ENCODE measurements around the gene CCDC190. TPM values are rescaled to one million over a fixed set of nuclear protein-coding genes. Genes with fewer than 3 reads are reported as not detected.
A peak's percentile ranks its signal among the peaks of the same experiment; 100 is the strongest.

CCDC190 gene
- polyA plus RNA-seq, 1 of the 3 experiments (the other 2 are of a cell fraction), result 0.21 TPM

GRCh38 chr1:162886705-162887104 is 25.7 kb upstream of the CCDC190 start:
- WGBS (ENCODE audit: low lambda C conversion rate), result 96% methylated on average over 2 of the region's 2 CpGs
- CTCF ChIA-PET, result interaction anchor here (0.7 to 12.4 kb wide), 8 partner anchors 8 to 429 kb away, joined by 3 to 120 read pairs (median 5); partner anchors contain the start of gene RGS4
- H2AFZ ChIP-seq (ENCODE audit: low read depth), result no peak overlapping the region

GRCh38 chr1:162885265-162885664 is 24.3 kb upstream of the CCDC190 start:
- H3F3A ChIP-seq (replicated peaks; ENCODE audit: insufficient read depth), result no peaks in the 10 kb centered on the region
- peak overlapping the region; percentile 4; the same call in 1 of the 2 replicates for H2AFZ ChIP-seq (ENCODE audit: low read depth)
- ChIA-PET CTCF (interaction anchor here (0.7 to 12.4 kb wide), 8 partner anchors 15 to 431 kb away, joined by 3 to 120 read pairs (median 6); partner anchors contain the start of gene RGS4), POLR2A (interaction anchor here (0.6 to 11.3 kb wide), 19 partner anchors 19 to 430 kb away, joined by 3 to 450 read pairs (median 4); partner anchors contain the start of genes RGS4 and RGS5)
- H3K4me2 ChIP-seq, result peak overlapping the region; percentile 12; the same call in 1 of the 2 replicates
- WGBS (ENCODE audit: low lambda C conversion rate), result 13% methylated on average over 3 of the region's 3 CpGs
- no peaks in the 10 kb centered on the region for H3K79me2 ChIP-seq (ENCODE audit: insufficient read depth)
- H3K27me3 ChIP-seq (ENCODE audit: insufficient read depth), result no peaks in the 10 kb centered on the region
- no peaks in the 10 kb centered on the region for H3K9me2 ChIP-seq
- peaks cover 4 to 82% of the 10 kb centered on the region in 2 experiments; a peak in 2 of 4 replicates for H3K4me1 ChIP-seq (ENCODE audit: control insufficient read depth in 1 of 2, insufficient read depth in 2 of 2, low read depth in 1 of 2, low read length in 1 of 2)
- H3K4me3 ChIP-seq (ENCODE audit: low read depth in 2 of 2, low read length in 1 of 2), result no peak overlapping the region
- H3K36me3 ChIP-seq (replicated peaks in 1 of 2; ENCODE audit: control insufficient read depth in 1 of 2, insufficient read depth in 2 of 2, low read length in 1 of 2), result no peaks in the 10 kb centered on the region
- no peak for DNase-seq
- H3K9ac ChIP-seq, result no peak overlapping the region
- H3K27ac ChIP-seq (ENCODE audit: low read depth in 2 of 2, low read length in 1 of 2), result peak overlapping the region; percentile 33 to 100; a peak in 3 of 4 replicates
- H4K20me1 ChIP-seq (ENCODE audit: insufficient read depth), result no peaks in the 10 kb centered on the region
- no peaks in the 10 kb centered on the region for H3K9me3 ChIP-seq
- TF ChIP-seq FOXM1 (IDR thresholded peaks at IDR 0.05; ENCODE audit: low read depth) (no peak), TCF12 (IDR thresholded peaks at IDR 0.05) (peak; percentile 68), CHD2 (IDR thresholded peaks at IDR 0.05; ENCODE audit: low read length, partially characterized antibody) (peak; percentile 63), SIN3A (IDR thresholded peaks at IDR 0.05; ENCODE audit: borderline replicate concordance, low read depth, low read length) (no peak), JUND (IDR thresholded peaks at IDR 0.05) (peak; percentile 24; the same call in 1 of the 2 replicates), PBX3 (IDR thresholded peaks at IDR 0.05) (peak; percentile 36; the same call in 1 of the 2 replicates), ELF1 (IDR thresholded peaks at IDR 0.05) (no peak), RFX5 (IDR thresholded peaks at IDR 0.05; ENCODE audit: low read length) (no peak), POLR2AphosphoS5 (IDR thresholded peaks at IDR 0.05; ENCODE audit: low read depth, low read length) (no peak), MAX (IDR thresholded peaks at IDR 0.05; ENCODE audit: low read depth) (no peak), RCOR1 (IDR thresholded peaks at IDR 0.05; ENCODE audit: low read length) (peak; percentile 89), NFIC (IDR thresholded peaks at IDR 0.05; ENCODE audit: borderline replicate concordance) (no peak), TAF1 (IDR thresholded peaks at IDR 0.05; ENCODE audit: borderline replicate concordance, low read depth, low read length) (no peak), FOXJ3 (CRISPR knock-in tag; IDR thresholded peaks at IDR 0.05) (peak; percentile 94)

More at GRCh38 chr1:162886705-162887104, 25.7 kb upstream of the CCDC190 start:
- peaks cover 3 to 84% of the 10 kb centered on the region in 2 experiments; a peak in 2 of 4 replicates for H3K4me1 ChIP-seq (ENCODE audit: control insufficient read depth in 1 of 2, insufficient read depth in 2 of 2, low read depth in 1 of 2, low read length in 1 of 2)
- POLR2A ChIA-PET, result interaction anchor here (1.4 to 11.3 kb wide), 5 partner anchors 32 to 315 kb away, joined by 4 to 450 read pairs (median 36); partner anchors contain the start of genes RGS4 and RGS5
- no peaks in the 10 kb centered on the region for H3K9me2 ChIP-seq
- H4K20me1 ChIP-seq (ENCODE audit: insufficient read depth), result no peaks in the 10 kb centered on the region
- H3K27ac ChIP-seq (ENCODE audit: low read depth in 2 of 2, low read length in 1 of 2), result peak overlapping the region in 1 of 2 experiments; percentile 100; a peak in 2 of 4 replicates
- no peak overlapping the region for H3K4me3 ChIP-seq (ENCODE audit: low read depth in 2 of 2, low read length in 1 of 2)
- no peaks in the 10 kb centered on the region for H3K9me3 ChIP-seq
- H3K27me3 ChIP-seq (ENCODE audit: insufficient read depth), result no peaks in the 10 kb centered on the region
- TF ChIP-seq FOSL2 (IDR thresholded peaks at IDR 0.05; ENCODE audit: borderline replicate concordance, low read depth), result no peak
- TF ChIP-seq MAX (IDR thresholded peaks at IDR 0.05; ENCODE audit: low read depth), result no peak
- TF ChIP-seq RCOR1 (IDR thresholded peaks at IDR 0.05; ENCODE audit: low read length), result no peak
- no peak for TF ChIP-seq NFIC (IDR thresholded peaks at IDR 0.05; ENCODE audit: borderline replicate concordance)
- TF ChIP-seq SMC3 (IDR thresholded peaks at IDR 0.05; ENCODE audit: low read depth, low read length), result no peak
- no peak for TF ChIP-seq RAD21 (IDR thresholded peaks at IDR 0.05; ENCODE audit: low read length)
- no peak for TF ChIP-seq GABPA (IDR thresholded peaks at IDR 0.05; ENCODE audit: low read depth)
- no peak for TF ChIP-seq CTCF (IDR thresholded peaks at IDR 0.05)
- TF ChIP-seq SIN3A (IDR thresholded peaks at IDR 0.05; ENCODE audit: borderline replicate concordance, low read depth, low read length), result no peak
- TF ChIP-seq IRF3 (IDR thresholded peaks at IDR 0.05; ENCODE audit: low read depth, low read length), result no peak
- no peak overlapping the region for H3K9ac ChIP-seq
- no peak for DNase-seq
- no peaks in the 10 kb centered on the region for H3K79me2 ChIP-seq (ENCODE audit: insufficient read depth)
- H3K36me3 ChIP-seq (replicated peaks in 1 of 2; ENCODE audit: control insufficient read depth in 1 of 2, insufficient read depth in 2 of 2, low read length in 1 of 2), result no peaks in the 10 kb centered on the region
- no peaks in the 10 kb centered on the region for H3F3A ChIP-seq (replicated peaks; ENCODE audit: insufficient read depth)
- H3K4me2 ChIP-seq, result no peak overlapping the region

All from SK-N-SH (cell line).